MCF 10A (cell line): Measurements from ENCODE around the gene PTPRE. TPM values are rescaled to one million over a fixed set of nuclear protein-coding genes. Genes with fewer than 3 reads are reported as not detected.

ENCODE experiments used
- BruUV-seq: library from RNA; stranded (reverse); fragments of 400-500 nt; replicated peaks from 2 replicates; lab custom pipeline; 2021; lab: Mats Ljungman, UMichigan
- CTCF ChIA-PET: fragments of 300-600 bp; sonication (Branson Sonifier 250); formaldehyde crosslinking; extraction: SDS; loops from one replicate; lab custom pipeline; 2021; ENCODE audit warnings: antibody characterized with exemption, inconsistent platforms; lab: Yijun Ruan, JAX
- POLR2A ChIA-PET: fragments of 300-600, 350-650 bp; sonication (Branson Sonifier 250); formaldehyde crosslinking; extraction: SDS; loops from one replicate; lab custom pipeline; 2020; ENCODE audit warnings: antibody characterized with exemption, inconsistent platforms; lab: Yijun Ruan, JAX
- DNase-seq: peaks from one replicate; pipeline ENCODE4 v3.0.0-alpha.2; 2018; ENCODE audit not compliant: unreplicated experiment
- H3K27ac Mint-ChIP-seq: one replicate; pipeline ENCODE4 v1.8.0; 2022; ENCODE audit warnings: mild to moderate bottlenecking, low read depth, mixed read lengths; ENCODE audit not compliant: unreplicated experiment
- H3K27me3 Mint-ChIP-seq: one replicate; pipeline ENCODE4 v1.8.0; 2022; ENCODE audit warnings: mixed read lengths; ENCODE audit not compliant: insufficient read depth, unreplicated experiment
- H3K36me3 Mint-ChIP-seq: one replicate; pipeline ENCODE4 v1.8.0; 2022; ENCODE audit warnings: mild to moderate bottlenecking, moderate library complexity, mixed read lengths; ENCODE audit not compliant: insufficient read depth, unreplicated experiment
- H3K4me1 Mint-ChIP-seq: one replicate; pipeline ENCODE4 v1.8.0; 2022; ENCODE audit warnings: mixed read lengths; ENCODE audit not compliant: insufficient read depth, unreplicated experiment
- H3K4me3 Mint-ChIP-seq: one replicate; pipeline ENCODE4 v1.8.0; 2022; ENCODE audit warnings: mild to moderate bottlenecking, moderate library complexity, mixed read lengths; ENCODE audit not compliant: unreplicated experiment
- H3K9me3 Mint-ChIP-seq: one replicate; pipeline ENCODE4 v1.8.0; 2022; ENCODE audit warnings: mixed read lengths; ENCODE audit not compliant: unreplicated experiment
- CTCF ChIP-seq: fragments of 200-600 bp; IDR thresholded peaks from one replicate; pipeline ENCODE4 v1.8.0; 2022; ENCODE audit warnings: antibody characterized with exemption, mild to moderate bottlenecking; ENCODE audit not compliant: unreplicated experiment
- intact Hi-C: fragments of 100-400 bp; cut with micrococcal nuclease; formaldehyde crosslinking; loops from 2 replicates; pipeline ENCODE4 v1.14.1; 2022
- total RNA-seq: library from RNA; stranded (reverse); gene quantifications from 2 replicates; pipeline ENCODE4 v1.2.3, GENCODE V29; 2022

PTPRE gene
- total RNA-seq, 1 experiment from 2014 or later: 34.6 TPM

DNA sequence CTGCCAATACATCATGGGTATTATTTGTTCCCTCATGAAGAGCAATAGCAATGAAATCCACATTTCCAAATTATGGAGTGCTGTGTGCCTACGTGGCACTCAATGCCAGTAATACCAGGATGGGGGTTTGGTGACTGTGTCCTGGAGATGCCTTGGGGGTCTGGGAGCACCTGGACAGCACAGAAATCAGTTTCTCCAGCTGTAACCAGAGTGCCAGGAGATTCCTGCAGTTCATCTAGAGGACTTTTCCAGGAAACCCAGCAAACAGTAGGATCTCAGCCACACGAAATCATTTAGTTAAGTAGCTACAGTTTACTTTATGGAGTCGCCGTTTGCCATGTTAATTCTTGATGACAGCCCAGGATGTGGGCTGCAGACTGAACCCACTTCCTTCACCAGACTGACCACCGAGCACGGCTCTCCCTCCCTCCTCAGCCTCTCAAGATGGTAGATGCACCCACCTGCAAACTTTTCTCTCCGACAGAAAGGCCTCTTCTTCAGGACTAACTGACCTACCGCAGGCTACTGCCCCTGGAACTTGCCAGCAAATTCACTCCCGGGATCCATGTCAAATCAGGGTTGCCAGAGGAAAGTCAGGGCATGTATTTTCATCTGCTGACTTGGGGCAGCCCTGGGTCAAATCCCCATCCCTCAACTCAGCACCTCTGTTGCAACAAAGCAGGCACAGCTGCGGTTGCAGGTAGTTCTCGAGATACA, 189.0 kb downstream of the PTPRE start:
- H3K4me3 Mint-ChIP-seq: no peak overlapping the region
- intact Hi-C loops: no loop called here
- no peak overlapping the region for H3K27ac Mint-ChIP-seq
- no peaks in the 10 kb centered on the region for H3K27me3 Mint-ChIP-seq
- no peaks in the 10 kb centered on the region for H3K9me3 Mint-ChIP-seq
- ChIA-PET POLR2A (no interaction called here), CTCF (interaction anchor here (0.5 to 0.7 kb wide), 2 partner anchors 16 to 488 kb away, joined by 3 read pairs; no protein-coding TSS in a partner anchor)
- TF ChIP-seq CTCF: no peak
- H3K4me1 Mint-ChIP-seq: peaks cover 6% of the 10 kb centered on the region
- no peak for DNase-seq
- no TSS peak for BruUV-seq
- peaks cover 6% of the 10 kb centered on the region for H3K36me3 Mint-ChIP-seq

- peak overlapping the region; percentile 33 for H3K27ac Mint-ChIP-seq
- ChIA-PET POLR2A (no interaction called here), CTCF (interaction anchor here (2.1 kb wide), 1 partner anchor 53 kb away, joined by 6 read pairs; no protein-coding TSS in a partner anchor)
- H3K4me3 Mint-ChIP-seq: no peak overlapping the region
- H3K36me3 Mint-ChIP-seq: peaks cover 6% of the 10 kb centered on the region
- H3K27me3 Mint-ChIP-seq: no peaks in the 10 kb centered on the region
- H3K9me3 Mint-ChIP-seq: no peaks in the 10 kb centered on the region
- intact Hi-C loops: no loop called here
- TF ChIP-seq CTCF: no peak
- no peak for DNase-seq
- no TSS peak for BruUV-seq
- peaks cover 6% of the 10 kb centered on the region for H3K4me1 Mint-ChIP-seq
Observed at GRCh38 chr10:128096486-128097199, 189.7 kb downstream of the PTPRE start.

DNA sequence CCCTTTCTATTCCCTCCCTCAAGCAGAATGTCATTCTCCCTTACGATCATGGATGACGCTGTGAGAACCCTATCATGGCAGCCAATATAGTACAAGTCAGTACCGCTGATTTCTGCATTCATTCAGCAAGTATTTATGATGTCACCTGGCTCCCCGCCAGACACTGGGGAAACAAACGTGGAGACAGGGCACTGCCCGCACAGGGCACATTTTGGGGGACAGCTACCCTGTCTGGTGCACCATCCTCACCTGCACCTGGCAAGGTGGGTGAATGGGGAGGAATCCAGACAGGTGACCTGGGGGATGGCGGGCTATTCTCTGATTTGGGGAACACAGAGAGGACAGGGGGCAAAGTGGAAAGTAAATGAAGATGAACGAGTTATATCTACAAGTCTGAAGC, 190.9 kb downstream of the PTPRE start:
- Mint-ChIP-seq H3K4me3 (no peak overlapping the region), H3K27ac (peak overlapping the region; percentile 39), H3K36me3 (peaks cover 6% of the 10 kb centered on the region), H3K4me1 (peaks cover 6% of the 10 kb centered on the region), H3K9me3 (no peaks in the 10 kb centered on the region), H3K27me3 (no peaks in the 10 kb centered on the region)
- peak; percentile 30 for DNase-seq
- POLR2A ChIA-PET: no interaction called here
- no TSS peak for BruUV-seq
- intact Hi-C loops: no loop called here
- TF ChIP-seq CTCF: no peak
- CTCF ChIA-PET: interaction anchor here (2.1 kb wide), 1 partner anchor 51 kb away, joined by 6 read pairs; no protein-coding TSS in a partner anchor

GRCh38 chr10:128098631-128099030, 191.7 kb downstream of the PTPRE start:
- BruUV-seq: TSS peak; percentile 20
- H3K36me3 Mint-ChIP-seq: peaks cover 8% of the 10 kb centered on the region
- intact Hi-C loops: no loop called here
- CTCF ChIA-PET: interaction anchor here (2.1 kb wide), 1 partner anchor 51 kb away, joined by 6 read pairs; no protein-coding TSS in a partner anchor
- no peak overlapping the region for H3K4me3 Mint-ChIP-seq
- H3K9me3 Mint-ChIP-seq: no peaks in the 10 kb centered on the region
- peaks cover 6% of the 10 kb centered on the region for H3K4me1 Mint-ChIP-seq
- no peak for DNase-seq
- no peak overlapping the region for H3K27ac Mint-ChIP-seq
- TF ChIP-seq CTCF: no peak
- POLR2A ChIA-PET: no interaction called here
- no peaks in the 10 kb centered on the region for H3K27me3 Mint-ChIP-seq
